Cortex of kidney (tissue), 1 donor: ENCODE results near the gene NPSR1.
"Not testable (repeated sequence)": the region's sequence is repeated elsewhere in the genome, so short reads cannot be mapped to it uniquely, and the experiment has no call there.

Experiments
- DNase-seq: peaks from one replicate; lab custom pipeline; 2025; lab: John Stamatoyannopoulos, UW

Gene NPSR1

DNA sequence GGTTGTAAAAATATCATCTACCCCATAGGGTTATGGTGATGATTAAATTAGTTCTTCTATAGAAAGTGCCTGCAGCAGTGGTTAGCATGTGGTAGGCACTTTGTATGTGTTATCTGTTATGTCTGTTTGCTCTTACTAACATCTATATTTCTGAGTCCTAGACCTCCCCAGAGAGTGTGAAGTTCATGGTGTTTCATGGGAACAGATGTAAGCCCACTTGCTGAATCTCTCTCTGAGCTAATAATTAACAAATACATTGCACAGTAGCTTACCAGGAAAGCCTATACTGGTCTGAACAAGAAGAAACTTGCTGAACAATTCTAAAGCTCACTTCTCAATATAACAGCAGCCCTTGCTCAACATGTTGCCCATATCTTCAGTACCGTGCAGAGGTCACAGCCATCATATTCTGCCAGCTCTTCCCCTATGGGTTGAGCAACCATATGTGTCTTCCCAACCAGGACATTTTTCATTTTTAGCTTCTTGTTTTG is 100.1 kb downstream of the NPSR1 start:
- DNase-seq: no peak

DNA sequence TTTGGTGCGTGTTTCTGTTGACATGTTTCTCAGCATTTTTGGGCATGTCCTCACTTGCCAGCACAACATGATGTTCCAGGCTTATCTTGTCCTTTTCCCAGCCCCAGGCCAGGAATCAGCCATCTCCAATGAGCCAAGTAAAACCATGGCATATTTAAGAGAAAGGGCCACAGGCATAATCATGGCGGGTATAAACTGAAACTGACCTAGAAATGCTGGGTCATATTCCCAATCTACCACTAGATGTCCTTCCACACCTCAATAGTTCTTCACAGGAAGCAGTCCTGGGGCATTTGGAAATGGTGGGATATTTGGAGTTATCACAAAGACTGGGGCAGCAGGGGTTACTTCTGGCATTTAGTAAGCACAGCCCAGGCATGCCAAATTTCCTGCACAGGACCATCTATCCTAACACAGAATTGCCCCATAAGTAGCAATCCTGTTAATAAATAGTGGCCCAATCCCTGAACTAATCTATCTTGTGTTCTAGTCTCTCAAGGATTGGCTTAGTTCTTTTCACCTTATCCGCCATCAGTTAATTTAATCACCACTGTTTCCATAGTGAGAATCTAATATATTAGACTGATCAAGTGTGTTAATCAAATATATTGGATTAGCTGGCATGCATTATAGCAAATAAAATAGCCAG is 101.6 kb downstream of the NPSR1 start:
- no peak for DNase-seq

DNA sequence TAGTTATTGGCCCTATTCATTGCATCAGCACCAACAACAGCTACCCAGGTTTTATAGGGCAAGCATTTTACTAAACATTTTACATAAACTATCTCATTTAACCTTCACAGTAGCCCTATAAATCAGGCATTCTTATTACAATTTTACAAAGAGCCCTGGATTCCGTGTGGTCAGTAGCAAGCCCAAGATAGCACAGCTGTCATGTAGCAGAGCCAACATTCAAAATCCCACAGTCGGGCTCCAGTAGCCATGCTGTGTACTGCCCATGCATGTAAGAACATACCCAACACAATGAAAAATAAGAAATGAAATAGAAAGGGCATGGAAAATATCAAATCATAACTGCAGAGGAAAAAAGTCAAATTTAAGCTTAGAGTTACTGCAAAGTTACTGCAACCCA is 102.3 kb downstream of the NPSR1 start:
- DNase-seq: no peak

DNA sequence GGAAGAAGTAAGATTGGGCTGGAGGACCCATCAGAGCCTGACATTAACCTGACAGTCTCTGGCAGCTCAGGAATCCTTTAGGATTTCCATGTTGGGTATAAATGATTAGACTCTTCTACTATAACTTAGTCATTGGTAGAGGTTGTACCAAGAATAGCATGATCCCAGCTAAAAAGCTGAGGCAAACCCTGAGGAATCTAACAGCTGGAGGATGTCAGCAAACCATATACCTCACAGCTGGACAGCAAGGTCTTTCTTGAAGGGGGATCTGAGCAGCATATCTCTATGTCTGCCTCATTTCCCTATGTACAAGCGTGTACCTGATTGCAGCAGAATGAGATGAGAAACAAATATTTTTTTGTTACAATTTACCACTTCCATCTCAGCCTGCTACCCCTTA is 103.2 kb downstream of the NPSR1 start:
- DNase-seq: no peak

DNA sequence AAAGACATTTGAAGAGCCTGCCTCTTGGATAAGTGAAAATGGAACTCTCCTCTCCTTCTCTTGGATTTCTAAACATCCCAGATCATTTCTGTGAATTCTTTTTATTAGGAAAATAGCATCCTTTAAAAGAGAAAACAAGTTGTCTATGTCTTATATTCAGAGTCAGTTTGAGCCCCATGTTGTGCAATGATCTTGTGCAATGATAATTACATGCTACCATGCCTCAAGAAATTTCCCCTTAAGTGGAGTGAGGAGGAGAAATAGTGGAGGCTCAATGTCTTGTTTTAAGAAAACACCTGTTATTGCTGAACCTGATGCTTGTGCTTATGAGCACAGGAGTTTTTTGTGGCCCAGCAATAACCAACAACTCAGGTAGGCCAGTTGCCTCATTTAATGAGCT is 103.6 kb downstream of the NPSR1 start:
- no peak for DNase-seq

DNA sequence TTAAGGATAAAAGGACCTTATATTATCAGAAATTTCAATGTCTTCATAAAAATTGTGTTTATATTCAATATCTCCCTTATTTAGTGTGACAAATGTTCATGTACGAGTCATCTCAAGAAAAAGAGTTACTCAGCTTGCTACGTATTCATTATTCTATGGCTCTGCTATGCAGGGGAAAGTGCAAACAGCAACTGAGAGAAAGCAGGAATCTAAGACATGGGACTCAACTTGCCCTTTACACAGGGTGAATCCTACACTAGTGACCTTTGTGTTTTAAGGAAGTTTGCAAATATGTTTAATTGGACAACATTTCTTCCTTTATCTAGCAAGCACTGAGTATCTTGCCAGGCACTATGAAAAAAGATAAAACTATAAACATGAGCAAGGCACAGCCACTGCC is 104.7 kb downstream of the NPSR1 start:
- no peak for DNase-seq

DNA sequence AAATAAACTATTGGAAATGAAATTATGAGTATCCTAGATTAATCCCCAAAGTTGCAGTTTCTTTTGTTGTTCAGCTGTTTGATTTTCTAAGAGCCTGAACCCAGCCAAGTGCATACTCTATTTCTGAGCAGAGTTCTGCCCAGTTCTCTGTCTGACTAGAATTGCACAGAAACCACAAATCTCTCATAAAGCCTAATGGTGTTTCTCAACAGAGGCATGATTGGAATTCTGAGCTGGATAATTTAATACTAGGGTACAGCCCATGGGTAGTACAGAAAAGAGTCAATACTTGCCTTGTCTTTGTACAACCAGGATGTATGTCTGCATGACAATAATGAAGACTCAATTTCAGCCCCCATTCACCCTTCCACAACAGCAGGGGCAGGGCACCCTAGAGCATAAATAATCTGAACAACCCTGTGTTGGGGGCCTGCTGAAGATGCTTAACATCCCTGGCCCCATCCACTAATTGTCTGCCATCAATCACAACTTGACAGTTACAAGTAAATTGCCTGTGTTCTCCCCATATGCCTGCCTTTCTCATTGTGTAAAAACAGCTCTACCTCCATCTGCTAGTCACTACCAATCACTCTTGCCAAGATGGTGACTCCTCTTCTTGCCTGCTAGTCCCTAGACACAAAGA is 114.4 kb downstream of the NPSR1 start:
- DNase-seq: no peak

DNA sequence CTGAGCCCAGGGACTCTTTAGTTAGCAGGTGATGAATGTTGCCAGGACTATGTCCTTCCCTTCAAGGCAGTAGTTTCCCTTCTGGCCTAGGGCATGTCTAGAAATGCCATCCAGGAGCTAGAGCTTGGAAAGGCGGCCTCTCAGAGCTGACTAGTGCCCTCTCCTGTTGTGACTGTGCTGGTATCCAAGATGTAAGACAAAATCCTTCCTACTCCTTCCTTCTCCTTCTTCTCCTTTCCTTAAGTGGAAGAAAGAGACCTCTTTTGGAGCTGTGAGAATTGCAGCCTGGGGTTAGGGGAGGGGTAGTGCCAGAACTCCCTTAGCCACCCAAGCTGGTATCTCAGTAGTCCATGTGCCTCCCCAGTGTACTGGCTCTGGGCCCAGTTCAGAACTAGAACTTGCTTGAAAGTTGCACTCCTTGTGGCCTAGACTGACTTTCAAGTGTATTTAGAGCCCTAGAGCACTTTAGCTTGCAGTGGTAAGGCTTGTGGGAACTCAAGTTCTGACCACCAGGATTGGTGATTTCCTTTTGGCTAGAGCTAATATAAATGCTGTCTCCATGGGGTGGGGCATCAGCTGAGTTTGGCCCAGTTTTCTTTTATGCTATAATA is 118.8 kb downstream of the NPSR1 start:
- DNase-seq: no peak

DNA sequence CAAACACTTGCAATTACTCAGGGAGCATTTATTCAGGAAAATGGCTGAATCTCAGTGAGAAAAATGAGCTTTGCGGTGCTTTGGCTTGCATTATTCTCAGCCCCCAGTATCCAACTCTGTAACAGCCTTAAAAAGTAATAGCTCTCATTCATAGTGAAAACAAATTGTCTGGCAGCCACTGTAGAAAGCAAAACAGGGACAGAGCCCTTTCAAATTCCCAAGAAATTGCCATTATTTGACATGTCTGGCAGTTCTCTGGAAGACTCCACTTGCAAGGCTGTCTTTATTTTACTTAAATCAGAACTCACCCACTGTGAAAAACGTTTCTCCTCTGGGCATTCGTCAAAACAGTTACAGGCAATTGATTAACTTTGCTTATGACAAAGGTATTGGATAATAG is 122.5 kb downstream of the NPSR1 start:
- DNase-seq: no peak

DNA sequence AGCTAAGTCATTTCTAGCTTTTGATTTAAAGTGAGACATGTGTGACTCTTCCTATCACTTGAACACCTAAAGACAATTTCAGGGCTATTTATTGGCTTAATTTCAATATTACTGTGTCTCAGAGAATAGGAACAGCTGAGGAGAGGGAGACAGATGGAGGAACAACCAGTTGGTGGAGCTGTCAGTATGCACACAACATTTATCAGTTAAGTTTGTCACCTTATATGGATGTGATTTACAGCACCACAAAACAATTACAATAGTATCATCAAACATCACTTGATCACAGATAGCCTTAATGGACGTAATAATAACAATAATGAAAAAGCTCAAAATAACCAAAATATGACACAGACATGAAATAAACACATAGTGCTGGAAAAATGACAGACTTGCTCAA is 129.6 kb downstream of the NPSR1 start:
- DNase-seq: no peak

DNA sequence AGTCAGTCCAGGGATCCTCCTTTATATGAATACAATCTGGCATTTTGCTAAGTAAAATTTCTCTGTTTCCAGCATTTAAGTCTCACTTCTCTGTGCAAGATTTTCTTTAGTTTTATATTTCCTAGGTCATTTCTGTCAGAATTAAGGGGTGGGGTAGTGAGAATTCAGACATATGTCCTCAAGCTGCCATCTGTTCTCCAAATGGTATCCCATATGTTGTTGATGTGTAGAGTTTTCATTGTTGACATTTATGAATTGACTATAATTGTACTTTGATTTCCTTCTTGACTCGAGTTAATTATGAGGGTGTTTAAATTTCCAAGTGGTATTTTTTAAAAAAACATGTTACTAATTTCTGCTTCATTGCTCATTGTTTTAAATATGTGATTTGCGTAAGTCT is 148.8 kb downstream of the NPSR1 start:
- DNase-seq: no peak

DNA sequence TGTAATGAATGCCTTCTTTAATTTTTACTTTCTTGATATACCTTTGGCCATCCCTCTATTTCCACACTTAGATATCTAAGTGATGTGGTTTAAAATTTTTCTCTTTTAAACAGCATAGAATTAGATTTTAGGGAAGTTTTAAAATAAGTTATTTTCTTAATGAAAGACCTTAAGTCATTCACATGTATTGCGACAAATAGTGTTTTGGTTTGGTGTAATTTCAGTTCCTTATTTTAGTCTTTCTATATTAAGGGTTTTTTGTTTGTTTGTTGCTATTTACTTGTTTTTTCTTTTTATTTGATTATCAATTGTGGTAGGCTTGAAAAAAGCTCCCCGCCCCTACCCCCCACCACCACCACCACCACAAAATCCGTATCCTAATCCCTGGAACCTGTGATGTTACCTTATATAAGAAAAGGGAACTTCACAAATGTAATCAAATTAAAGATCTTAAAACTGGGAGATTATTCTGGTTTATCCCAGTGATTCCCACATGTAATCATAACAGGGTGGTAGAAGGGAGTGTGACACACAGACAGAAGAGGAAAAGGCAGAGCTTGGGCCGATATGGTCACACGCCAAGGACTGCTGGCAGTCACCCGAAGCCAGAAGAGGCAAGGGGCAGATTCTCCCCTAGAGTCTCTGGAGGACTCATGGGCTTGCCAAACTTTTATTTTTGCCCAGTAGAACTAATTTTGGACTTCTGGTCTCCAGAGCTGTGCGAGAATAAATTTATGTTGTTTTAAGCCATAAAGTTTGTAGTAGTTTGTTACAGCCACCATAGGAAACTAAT is 149.7 kb downstream of the NPSR1 start:
- DNase-seq: no peak

DNA sequence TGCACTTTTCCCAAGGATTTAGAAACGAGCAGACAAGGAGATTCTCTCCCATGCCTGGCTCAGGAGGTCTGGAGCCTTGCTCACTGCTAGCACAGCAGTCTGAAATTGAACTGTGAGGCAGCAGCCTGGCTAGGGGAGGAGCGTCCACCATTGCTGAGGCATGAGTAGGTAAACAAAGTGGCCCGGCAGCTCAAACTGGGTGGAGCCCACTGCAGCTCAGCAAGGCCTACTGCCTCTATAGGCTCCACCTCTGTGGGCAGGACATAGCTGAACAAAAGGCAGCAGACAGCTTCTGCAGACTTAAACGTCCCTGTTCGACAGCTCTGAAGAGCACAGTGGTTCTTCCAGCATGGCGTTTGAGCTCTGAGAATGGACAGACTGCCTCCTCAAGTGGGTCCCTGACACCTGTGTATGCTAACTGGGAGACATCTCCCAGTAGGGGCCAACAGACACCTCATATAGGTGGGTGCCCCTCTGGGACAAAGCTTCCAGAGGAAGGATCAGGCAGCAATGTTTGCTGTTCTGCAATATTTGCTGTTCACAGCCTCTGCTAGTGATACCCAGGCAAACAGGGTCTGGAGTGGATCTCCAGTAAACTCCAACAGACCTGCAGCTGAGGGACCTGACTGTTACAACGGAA is 156.3 kb downstream of the NPSR1 start:
- DNase-seq: not testable (repeated sequence)

DNA sequence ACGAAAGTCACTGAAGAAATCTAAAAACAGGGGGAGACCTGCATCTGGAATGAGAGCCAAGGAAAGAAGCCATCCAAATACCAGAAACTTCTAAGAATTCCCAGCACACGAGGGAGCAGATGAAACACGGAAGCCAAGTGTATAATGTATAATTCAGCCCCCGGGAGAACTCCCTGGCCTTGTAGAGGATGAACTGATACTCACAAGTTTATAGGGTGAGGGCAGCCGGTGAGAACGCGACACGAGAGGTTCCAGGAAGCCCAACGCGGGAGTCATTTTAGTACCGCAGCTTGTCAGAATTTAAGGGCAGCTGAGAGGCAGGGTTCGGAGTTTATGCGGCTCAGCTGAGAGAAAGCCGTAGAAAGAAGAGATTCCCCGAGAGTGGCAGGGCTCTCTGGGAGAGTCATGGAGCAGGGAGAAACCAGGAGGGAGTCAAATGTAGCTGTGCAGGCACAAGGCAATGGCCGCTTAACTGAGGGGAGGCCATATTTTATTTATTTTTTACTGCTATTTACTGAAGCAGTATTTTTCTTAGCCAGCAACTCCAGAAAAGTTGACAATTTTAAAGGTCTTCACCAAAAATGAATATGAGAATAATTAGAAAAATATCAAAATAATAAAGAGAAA is 164.0 kb downstream of the NPSR1 start:
- no peak for DNase-seq

DNA sequence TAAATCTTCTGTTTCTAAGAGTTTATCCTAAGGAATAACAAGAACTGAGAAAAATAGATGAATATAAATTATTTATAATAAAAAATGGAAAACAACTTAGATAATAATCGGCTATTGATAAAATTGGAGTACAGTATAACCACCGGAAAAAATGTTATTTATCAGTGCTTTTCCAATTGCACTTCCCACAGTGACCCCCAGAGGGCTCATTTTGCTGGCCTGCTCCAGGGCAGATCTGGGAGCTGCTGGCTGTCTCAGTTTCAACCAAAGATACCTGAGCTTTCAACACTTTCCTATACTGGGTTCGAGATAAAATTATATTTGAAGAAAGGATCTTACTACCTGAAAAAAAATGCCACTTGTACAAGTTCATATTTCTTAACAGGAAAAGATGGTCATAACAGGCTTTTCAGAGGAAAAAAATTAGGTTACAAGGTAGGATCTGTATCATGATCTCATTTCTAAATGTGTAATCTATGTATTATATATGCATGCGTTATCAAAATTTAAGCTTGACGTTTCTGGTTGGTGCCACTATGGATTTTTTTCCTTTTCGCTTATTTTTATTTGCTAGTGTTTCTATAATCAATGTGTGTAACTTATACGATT is 165.7 kb downstream of the NPSR1 start:
- no peak for DNase-seq

DNA sequence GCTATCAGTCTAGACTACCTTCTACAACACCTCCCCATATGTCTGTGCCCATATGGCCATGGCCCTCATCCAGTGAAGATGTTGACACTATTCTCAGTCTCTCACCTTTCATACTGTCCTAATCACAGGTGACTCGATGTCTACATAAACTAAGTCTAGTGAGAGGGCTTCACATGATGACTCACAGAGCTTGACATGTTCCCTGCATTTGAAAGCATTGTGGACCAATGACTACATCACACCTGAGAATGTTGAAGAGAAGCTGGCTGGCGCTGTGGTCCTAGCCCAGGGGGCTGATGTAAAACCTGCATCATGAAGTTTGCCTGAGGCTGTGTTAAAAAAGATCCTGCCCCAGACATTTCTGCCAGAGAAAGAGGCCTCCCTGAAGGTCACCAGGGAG is 167.2 kb downstream of the NPSR1 start:
- no peak for DNase-seq

DNA sequence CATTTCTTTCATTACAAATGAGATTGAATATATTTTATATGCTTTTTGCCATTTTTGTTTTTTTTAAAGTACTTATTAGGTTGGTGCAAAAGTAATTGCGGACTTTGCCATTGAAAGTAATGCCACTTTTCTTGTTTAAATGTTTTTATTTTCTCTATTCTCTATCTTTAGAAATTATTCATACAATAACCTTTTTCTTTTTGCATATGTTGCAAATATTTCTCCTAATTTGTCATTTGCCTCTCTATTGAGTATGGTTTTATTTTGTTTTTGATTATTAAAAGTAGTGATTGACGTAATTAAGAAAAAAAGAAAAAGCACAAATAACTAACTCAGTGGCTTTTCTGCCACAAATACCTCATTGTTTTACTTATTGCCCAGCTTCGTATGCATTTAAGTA is 172.4 kb downstream of the NPSR1 start:
- no peak for DNase-seq

DNA sequence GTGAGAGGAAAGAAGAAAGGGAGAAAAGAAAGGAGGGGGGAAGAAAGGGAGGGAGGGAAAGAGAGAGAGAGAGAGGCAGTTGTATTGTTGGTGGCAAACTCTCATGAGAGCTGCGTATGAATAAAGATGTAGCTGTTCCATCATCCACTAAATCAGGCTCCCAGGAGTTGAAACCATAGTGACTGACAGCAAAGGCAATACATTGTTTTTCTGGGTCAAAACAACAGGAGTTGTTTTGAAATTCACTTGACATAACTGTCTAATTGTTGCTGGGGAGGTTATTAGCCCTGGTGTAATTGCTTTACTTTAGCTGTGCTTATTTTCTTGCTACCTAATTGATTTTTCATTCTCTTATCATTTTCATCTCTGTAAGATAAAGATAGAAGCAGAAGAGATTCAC is 173.4 kb downstream of the NPSR1 start:
- no peak for DNase-seq

DNA sequence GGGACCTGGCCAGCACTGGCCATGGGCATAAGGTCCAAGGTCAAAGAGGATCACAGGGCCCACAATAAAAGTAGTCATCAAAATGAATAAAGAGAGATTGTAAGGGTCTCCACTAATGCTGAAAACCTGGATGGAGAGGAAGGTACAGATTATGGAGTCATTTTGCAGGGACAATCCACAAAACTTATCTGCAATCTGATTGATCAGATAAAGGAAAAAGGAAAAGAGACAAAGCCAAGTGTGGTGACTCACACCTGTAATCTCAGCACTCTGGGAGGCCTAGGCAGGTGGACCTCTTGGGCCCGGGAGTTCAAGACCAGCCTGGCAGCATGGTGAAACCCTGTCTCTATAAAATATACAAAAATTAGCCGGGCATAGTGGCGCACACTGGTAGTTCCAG is 174.0 kb downstream of the NPSR1 start:
- DNase-seq: no peak

DNA sequence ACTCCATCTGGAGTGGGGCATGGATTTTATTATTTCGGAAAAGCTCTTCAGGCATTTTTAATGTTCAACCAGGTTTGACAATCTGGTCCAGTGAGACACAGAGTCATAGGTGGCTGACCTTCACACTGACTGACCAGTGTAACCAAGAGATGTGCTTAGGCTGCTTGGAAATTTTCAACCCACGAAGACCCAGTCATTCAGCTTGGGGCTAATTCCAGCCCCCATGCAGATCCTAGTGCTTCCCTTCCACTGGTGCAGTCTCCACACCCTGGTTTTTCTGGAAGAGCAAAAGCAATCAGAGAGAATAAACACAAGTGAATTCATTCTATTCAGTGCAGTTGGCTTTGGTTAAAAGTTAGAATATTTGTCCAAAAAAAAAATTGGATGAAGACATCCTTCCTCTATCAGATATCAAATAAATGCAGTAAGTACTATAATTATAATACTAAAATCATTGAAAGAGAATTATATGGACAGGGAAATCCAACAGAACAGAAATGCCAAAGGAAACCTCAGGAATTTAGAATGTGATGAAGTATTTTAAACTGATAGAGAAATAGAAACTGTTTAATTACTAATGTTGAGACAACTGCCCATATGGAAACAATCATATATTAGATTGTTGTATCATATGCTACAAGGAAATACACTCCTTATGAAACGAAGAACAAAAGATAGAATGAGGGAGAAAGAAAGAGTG is 178.0 kb downstream of the NPSR1 start:
- DNase-seq: no peak

DNA sequence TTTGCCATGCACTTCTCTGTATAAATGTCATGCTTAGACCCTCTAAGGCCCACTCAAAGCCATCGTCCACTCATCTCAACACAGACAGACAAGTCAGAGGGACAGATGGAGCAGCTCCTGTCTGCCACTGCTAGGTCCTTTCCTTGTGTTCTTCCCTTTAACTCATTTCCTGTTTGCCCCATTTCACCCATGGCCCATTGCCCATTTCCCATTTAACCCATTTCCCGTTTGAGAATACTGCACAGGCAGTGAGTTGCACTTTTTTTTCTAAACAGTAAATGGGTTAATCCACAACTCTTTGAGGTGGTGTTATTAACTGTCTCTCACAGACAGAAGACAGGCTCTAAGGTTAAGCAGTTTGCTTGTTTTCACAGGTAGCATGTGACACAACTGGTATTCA is 179.3 kb downstream of the NPSR1 start:
- no peak for DNase-seq
